Measurements from ENCODE around the gene MMP24. TPM values are rescaled to one million over a fixed set of nuclear protein-coding genes. Genes with fewer than 3 reads are reported as not detected.

The MMP24 gene
- total and polyA plus RNA-seq, 7 experiments from 2014 or later, result 0.07 to 0.08 TPM; not detected in 5

- ATAC-seq, result no peak
- ChIA-PET CTCF (no interaction called here), POLR2A (no interaction called here)
- intact Hi-C loops (cut with micrococcal nuclease), result no loop called here
- Histone ChIP-seq H3K4me1 (ENCODE audit: control insufficient read depth in 2 of 2, insufficient read depth in 2 of 2, low read length in 2 of 2) (no peaks in the 10 kb centered on the region), H3K9me3 (ENCODE audit: control insufficient read depth in 2 of 3, low read length in 3 of 3) (no peaks in the 10 kb centered on the region), H3K36me3 (ENCODE audit: control insufficient read depth in 2 of 3, insufficient read depth in 3 of 3, low read length in 3 of 3) (peaks cover 0 to 9% (median 0%) of the 10 kb centered on the region in 3 experiments), H3K27me3 (ENCODE audit: control insufficient read depth in 2 of 2, insufficient read depth in 2 of 2, low read length in 2 of 2) (no peaks in the 10 kb centered on the region), H3K4me3 (ENCODE audit: low read length) (no peak overlapping the region), H3K27ac (ENCODE audit: low read depth, low read length) (no peak overlapping the region)
- H3K4me3 Mint-ChIP-seq, result no peak overlapping the region
- peaks cover 0 to 16% (median 9%) of the 10 kb centered on the region in 5 donors for H3K27me3 Mint-ChIP-seq
- H3K36me3 Mint-ChIP-seq, result peaks cover 9 to 70% (median 59%) of the 10 kb centered on the region in 5 donors
- H3K27ac Mint-ChIP-seq, result no peak overlapping the region
- peaks cover 0 to 2% (median 0%) of the 10 kb centered on the region in 11 donors for H3K9me3 Mint-ChIP-seq
- H3K4me1 Mint-ChIP-seq, result peaks cover 0 to 11% (median 0%) of the 10 kb centered on the region in 7 donors
- DNase-seq, result no peak
Observed at GRCh38 chr20:35235881-35236280, 9.4 kb downstream of the MMP24 start.

- no peak overlapping the region for H3K4me3 ChIP-seq (ENCODE audit: low read length)
- H3K4me1 ChIP-seq (ENCODE audit: control insufficient read depth in 2 of 2, insufficient read depth in 2 of 2, low read length in 2 of 2), result no peaks in the 10 kb centered on the region
- Mint-ChIP-seq H3K27me3 (peaks cover 0 to 16% (median 2%) of the 10 kb centered on the region in 5 donors), H3K4me3 (no peak overlapping the region), H3K36me3 (peaks cover 9 to 60% (median 48%) of the 10 kb centered on the region in 5 donors), H3K9me3 (peaks cover 0 to 2% (median 0%) of the 10 kb centered on the region in 11 donors), H3K27ac (no peak overlapping the region), H3K4me1 (peaks cover 0 to 8% (median 0%) of the 10 kb centered on the region in 7 donors)
- intact Hi-C loops (cut with micrococcal nuclease), result no loop called here
- DNase-seq, result no peak
- H3K27ac ChIP-seq (ENCODE audit: low read depth, low read length), result no peak overlapping the region
- CTCF ChIA-PET, result no interaction called here
- POLR2A ChIA-PET, result no interaction called here
- H3K27me3 ChIP-seq (ENCODE audit: control insufficient read depth in 2 of 2, insufficient read depth in 2 of 2, low read length in 2 of 2), result no peaks in the 10 kb centered on the region
- no peaks in the 10 kb centered on the region for H3K9me3 ChIP-seq (ENCODE audit: control insufficient read depth in 2 of 3, low read length in 3 of 3)
- no peak for ATAC-seq
- peaks cover 0 to 9% (median 0%) of the 10 kb centered on the region in 3 experiments for H3K36me3 ChIP-seq (ENCODE audit: control insufficient read depth in 2 of 3, insufficient read depth in 3 of 3, low read length in 3 of 3)
Observed at GRCh38 chr20:35237486-35237885, 11.0 kb downstream of the MMP24 start.

- H3K4me3 Mint-ChIP-seq, result no peak overlapping the region
- H3K27me3 Mint-ChIP-seq, result peaks cover 0 to 16% (median 2%) of the 10 kb centered on the region in 5 donors
- no peak overlapping the region for H3K27ac Mint-ChIP-seq
- CTCF ChIA-PET, result no interaction called here
- intact Hi-C loops (cut with micrococcal nuclease), result no loop called here
- peaks cover 9 to 57% (median 46%) of the 10 kb centered on the region in 5 donors for H3K36me3 Mint-ChIP-seq
- Histone ChIP-seq H3K27ac (ENCODE audit: low read depth, low read length) (no peak overlapping the region), H3K4me3 (ENCODE audit: low read length) (no peak overlapping the region), H3K4me1 (ENCODE audit: control insufficient read depth in 2 of 2, insufficient read depth in 2 of 2, low read length in 2 of 2) (no peaks in the 10 kb centered on the region), H3K36me3 (ENCODE audit: control insufficient read depth in 2 of 3, insufficient read depth in 3 of 3, low read length in 3 of 3) (peaks cover 0 to 9% (median 0%) of the 10 kb centered on the region in 3 experiments), H3K27me3 (ENCODE audit: control insufficient read depth in 2 of 2, insufficient read depth in 2 of 2, low read length in 2 of 2) (no peaks in the 10 kb centered on the region), H3K9me3 (ENCODE audit: control insufficient read depth in 2 of 3, low read length in 3 of 3) (no peaks in the 10 kb centered on the region)
- peaks cover 0 to 8% (median 0%) of the 10 kb centered on the region in 7 donors for H3K4me1 Mint-ChIP-seq
- ATAC-seq (peak; percentile 26), DNase-seq (no peak)
- H3K9me3 Mint-ChIP-seq, result peaks cover 0 to 2% (median 0%) of the 10 kb centered on the region in 11 donors
- POLR2A ChIA-PET, result no interaction called here
Observed at GRCh38 chr20:35238170-35238569, 11.7 kb downstream of the MMP24 start.

GRCh38 chr20:35238735-35239134 is 12.2 kb downstream of the MMP24 start:
- Mint-ChIP-seq H3K36me3 (peaks cover 9 to 56% (median 47%) of the 10 kb centered on the region in 5 donors), H3K9me3 (peaks cover 0 to 2% (median 0%) of the 10 kb centered on the region in 11 donors), H3K27ac (no peak overlapping the region), H3K27me3 (peaks cover 0 to 13% (median 2%) of the 10 kb centered on the region in 5 donors), H3K4me1 (peaks cover 0 to 8% (median 0%) of the 10 kb centered on the region in 7 donors), H3K4me3 (no peak overlapping the region)
- intact Hi-C loops (cut with micrococcal nuclease), result no loop called here
- ATAC-seq (no peak), DNase-seq (no peak)
- no peak overlapping the region for H3K27ac ChIP-seq (ENCODE audit: low read depth, low read length)
- peaks cover 0 to 9% (median 0%) of the 10 kb centered on the region in 3 experiments for H3K36me3 ChIP-seq (ENCODE audit: control insufficient read depth in 2 of 3, insufficient read depth in 3 of 3, low read length in 3 of 3)
- POLR2A ChIA-PET, result no interaction called here
- no peaks in the 10 kb centered on the region for H3K4me1 ChIP-seq (ENCODE audit: control insufficient read depth in 2 of 2, insufficient read depth in 2 of 2, low read length in 2 of 2)
- H3K4me3 ChIP-seq (ENCODE audit: low read length), result no peak overlapping the region
- no peaks in the 10 kb centered on the region for H3K27me3 ChIP-seq (ENCODE audit: control insufficient read depth in 2 of 2, insufficient read depth in 2 of 2, low read length in 2 of 2)
- H3K9me3 ChIP-seq (ENCODE audit: control insufficient read depth in 2 of 3, low read length in 3 of 3), result no peaks in the 10 kb centered on the region
- CTCF ChIA-PET, result interaction anchor here (0.6 kb wide), 1 partner anchor 435 kb away, joined by 3 read pairs; no protein-coding TSS in a partner anchor

GRCh38 chr20:35240083-35240810 is 13.8 kb downstream of the MMP24 start:
- H3K27me3 ChIP-seq (ENCODE audit: control insufficient read depth in 2 of 2, insufficient read depth in 2 of 2, low read length in 2 of 2), result no peaks in the 10 kb centered on the region
- H3K9me3 Mint-ChIP-seq, result peaks cover 0 to 2% (median 0%) of the 10 kb centered on the region in 11 donors
- no peak overlapping the region for H3K27ac Mint-ChIP-seq
- peaks cover 0 to 8% (median 0%) of the 10 kb centered on the region in 7 donors for H3K4me1 Mint-ChIP-seq
- DNase-seq, result no peak
- peaks cover 0 to 4% (median 0%) of the 10 kb centered on the region in 5 donors for H3K27me3 Mint-ChIP-seq
- POLR2A ChIA-PET, result no interaction called here
- no peak overlapping the region for H3K4me3 ChIP-seq (ENCODE audit: low read length)
- CTCF ChIA-PET, result no interaction called here
- no peaks in the 10 kb centered on the region for H3K4me1 ChIP-seq (ENCODE audit: control insufficient read depth in 2 of 2, insufficient read depth in 2 of 2, low read length in 2 of 2)
- H3K4me3 Mint-ChIP-seq, result no peak overlapping the region
- intact Hi-C loops (cut with micrococcal nuclease), result no loop called here
- H3K36me3 ChIP-seq (ENCODE audit: control insufficient read depth in 2 of 3, insufficient read depth in 3 of 3, low read length in 3 of 3), result peaks cover 0 to 9% (median 0%) of the 10 kb centered on the region in 3 experiments
- H3K36me3 Mint-ChIP-seq, result peaks cover 5 to 42% (median 35%) of the 10 kb centered on the region in 5 donors
- ATAC-seq, result no peak
- no peak overlapping the region for H3K27ac ChIP-seq (ENCODE audit: low read depth, low read length)
- H3K9me3 ChIP-seq (ENCODE audit: control insufficient read depth in 2 of 3, low read length in 3 of 3), result no peaks in the 10 kb centered on the region

- peaks cover 5 to 38% (median 31%) of the 10 kb centered on the region in 5 donors for H3K36me3 Mint-ChIP-seq
- Histone ChIP-seq H3K27me3 (ENCODE audit: control insufficient read depth in 2 of 2, insufficient read depth in 2 of 2, low read length in 2 of 2) (no peaks in the 10 kb centered on the region), H3K36me3 (ENCODE audit: control insufficient read depth in 2 of 3, insufficient read depth in 3 of 3, low read length in 3 of 3) (peaks cover 0 to 7% (median 0%) of the 10 kb centered on the region in 3 experiments), H3K9me3 (ENCODE audit: control insufficient read depth in 2 of 3, low read length in 3 of 3) (no peaks in the 10 kb centered on the region), H3K4me3 (ENCODE audit: low read length) (no peak overlapping the region), H3K27ac (ENCODE audit: low read depth, low read length) (no peak overlapping the region), H3K4me1 (ENCODE audit: control insufficient read depth in 2 of 2, insufficient read depth in 2 of 2, low read length in 2 of 2) (no peaks in the 10 kb centered on the region)
- CTCF ChIA-PET, result no interaction called here
- ATAC-seq, result no peak
- H3K4me1 Mint-ChIP-seq, result peaks cover 0 to 8% (median 0%) of the 10 kb centered on the region in 7 donors
- no peak for DNase-seq
- peaks cover 0 to 4% (median 0%) of the 10 kb centered on the region in 5 donors for H3K27me3 Mint-ChIP-seq
- peaks cover 0 to 2% (median 0%) of the 10 kb centered on the region in 11 donors for H3K9me3 Mint-ChIP-seq
- POLR2A ChIA-PET, result no interaction called here
- H3K4me3 Mint-ChIP-seq, result no peak overlapping the region
- H3K27ac Mint-ChIP-seq, result no peak overlapping the region
- intact Hi-C loops (cut with micrococcal nuclease), result no loop called here
Observed at GRCh38 chr20:35240811-35241293, 14.4 kb downstream of the MMP24 start.
